ENCODE results near the gene RUVBL1.
A peak's percentile ranks its signal among the peaks of the same experiment; 100 is the strongest.
"Not testable (repeated sequence)": the region's sequence is repeated elsewhere in the genome, so short reads cannot be mapped to it uniquely, and the experiment has no call there.

RUVBL1 gene

GRCh38 chr3:128123538-128124368 is at the start of gene RUVBL1:
RUVBL1 (minus strand) TSS chr3:128123812; CDS start chr3:128123724, 88 bp downstream.
- DNase-seq: peak; percentile 96

GRCh38 chr3:128173200-128173599 is 49.6 kb upstream of the RUVBL1 start:
- DNase-seq: no peak

- no peak for DNase-seq
Measured at GRCh38 chr3:128170866-128171516, 47.4 kb upstream of the RUVBL1 start.

- DNase-seq: no peak
Measured at GRCh38 chr3:128168836-128169235, 45.2 kb upstream of the RUVBL1 start.

- no peak for DNase-seq
Measured at GRCh38 chr3:128167973-128168674, 44.5 kb upstream of the RUVBL1 start.

- DNase-seq: no peak
Measured at GRCh38 chr3:128167646-128167972, 44.0 kb upstream of the RUVBL1 start.

GRCh38 chr3:128166971-128167453 is 43.4 kb upstream of the RUVBL1 start:
- DNase-seq: no peak

- DNase-seq: no peak
Measured at GRCh38 chr3:128163432-128163831, 39.8 kb upstream of the RUVBL1 start.

GRCh38 chr3:128160661-128161060 is 37.0 kb upstream of the RUVBL1 start:
- DNase-seq: no peak

GRCh38 chr3:128155616-128156360 is 32.2 kb upstream of the RUVBL1 start:
- no peak for DNase-seq

- DNase-seq: not testable (repeated sequence)
Measured at GRCh38 chr3:128154354-128154753, 30.7 kb upstream of the RUVBL1 start.

GRCh38 chr3:128153156-128154041 is 29.8 kb upstream of the RUVBL1 start, which contains the start of gene EEFSEC:
EEFSEC (plus strand) TSS chr3:128153481; CDS start chr3:128153508, 27 bp downstream.
- DNase-seq: peak; percentile 89

- no peak for DNase-seq
Measured at GRCh38 chr3:128152419-128153155, 29.0 kb upstream of the RUVBL1 start.

GRCh38 chr3:128151758-128152274 is 28.2 kb upstream of the RUVBL1 start:
- DNase-seq: no peak

GRCh38 chr3:128149650-128150049 is 26.0 kb upstream of the RUVBL1 start:
- no peak for DNase-seq

GRCh38 chr3:128146201-128146600 is 22.6 kb upstream of the RUVBL1 start:
- DNase-seq: no peak

GRCh38 chr3:128145279-128145678 is 21.7 kb upstream of the RUVBL1 start:
- no peak for DNase-seq

GRCh38 chr3:128144512-128145187 is 21.0 kb upstream of the RUVBL1 start:
- no peak for DNase-seq

- DNase-seq: no peak
Measured at GRCh38 chr3:128143496-128143895, 19.9 kb upstream of the RUVBL1 start.

- peak; percentile 35 for DNase-seq
Measured at GRCh38 chr3:128133273-128133883, 9.8 kb upstream of the RUVBL1 start.

Measured in stimulated activated CD4-positive, alpha-beta T cell treated with anti-CD3 and anti-CD28 coated beads, Interleukin-4, amount 100 ng/mL, for 1 hour (primary cell).